C4-2B (cell line): ENCODE results near the gene HNF4A.

Experiments used
- H3K27ac ChIP-seq: fragments of 450-650 bp; 2 replicates; pipeline ENCODE4 v1.5.1; 2017
- ZFX ChIP-seq: fragments of 450-650 bp; IDR thresholded peaks from 2 replicates; pipeline ENCODE4 v1.6.1; 2017
- TF ChIP-seq, protein P1 (sequence below): fragments of 450-650 bp; conservative IDR thresholded peaks from 2 replicates; pipeline ENCODE4 v1.5.1; 2017; ENCODE audit warnings: mild to moderate bottlenecking

Gene HNF4A

GRCh38 chr20:44360221-44360620 is 4.7 kb downstream of the HNF4A start:
- no peak for TF ChIP-seq ZFX
- TF ChIP-seq, protein P1, sequence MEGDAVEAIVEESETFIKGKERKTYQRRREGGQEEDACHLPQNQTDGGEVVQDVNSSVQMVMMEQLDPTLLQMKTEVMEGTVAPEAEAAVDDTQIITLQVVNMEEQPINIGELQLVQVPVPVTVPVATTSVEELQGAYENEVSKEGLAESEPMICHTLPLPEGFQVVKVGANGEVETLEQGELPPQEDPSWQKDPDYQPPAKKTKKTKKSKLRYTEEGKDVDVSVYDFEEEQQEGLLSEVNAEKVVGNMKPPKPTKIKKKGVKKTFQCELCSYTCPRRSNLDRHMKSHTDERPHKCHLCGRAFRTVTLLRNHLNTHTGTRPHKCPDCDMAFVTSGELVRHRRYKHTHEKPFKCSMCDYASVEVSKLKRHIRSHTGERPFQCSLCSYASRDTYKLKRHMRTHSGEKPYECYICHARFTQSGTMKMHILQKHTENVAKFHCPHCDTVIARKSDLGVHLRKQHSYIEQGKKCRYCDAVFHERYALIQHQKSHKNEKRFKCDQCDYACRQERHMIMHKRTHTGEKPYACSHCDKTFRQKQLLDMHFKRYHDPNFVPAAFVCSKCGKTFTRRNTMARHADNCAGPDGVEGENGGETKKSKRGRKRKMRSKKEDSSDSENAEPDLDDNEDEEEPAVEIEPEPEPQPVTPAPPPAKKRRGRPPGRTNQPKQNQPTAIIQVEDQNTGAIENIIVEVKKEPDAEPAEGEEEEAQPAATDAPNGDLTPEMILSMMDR, result no peak
- H3K27ac ChIP-seq, result no peak overlapping the region

DNA sequence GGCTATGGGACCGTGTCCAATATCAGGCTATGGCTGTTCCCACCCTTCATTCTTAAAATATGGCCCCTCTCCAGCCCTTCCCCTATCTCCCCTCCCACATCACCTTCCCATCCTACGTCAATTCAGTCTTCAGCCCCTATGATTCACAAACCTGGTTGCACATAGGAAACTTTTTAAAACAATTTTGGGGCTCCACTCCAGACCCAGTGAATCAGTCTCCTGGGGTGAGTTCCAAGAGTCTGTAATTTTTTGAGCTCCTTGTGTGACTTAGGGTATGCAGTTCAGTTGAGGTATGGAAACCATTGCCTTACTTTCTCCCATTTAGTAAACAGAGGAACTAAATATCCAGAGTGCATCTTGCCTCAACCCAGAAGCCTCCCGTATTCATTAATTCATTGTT is 5.5 kb downstream of the HNF4A start:
- TF ChIP-seq, protein P1, result no peak
- no peak for TF ChIP-seq ZFX
- H3K27ac ChIP-seq, result no peak overlapping the region

DNA sequence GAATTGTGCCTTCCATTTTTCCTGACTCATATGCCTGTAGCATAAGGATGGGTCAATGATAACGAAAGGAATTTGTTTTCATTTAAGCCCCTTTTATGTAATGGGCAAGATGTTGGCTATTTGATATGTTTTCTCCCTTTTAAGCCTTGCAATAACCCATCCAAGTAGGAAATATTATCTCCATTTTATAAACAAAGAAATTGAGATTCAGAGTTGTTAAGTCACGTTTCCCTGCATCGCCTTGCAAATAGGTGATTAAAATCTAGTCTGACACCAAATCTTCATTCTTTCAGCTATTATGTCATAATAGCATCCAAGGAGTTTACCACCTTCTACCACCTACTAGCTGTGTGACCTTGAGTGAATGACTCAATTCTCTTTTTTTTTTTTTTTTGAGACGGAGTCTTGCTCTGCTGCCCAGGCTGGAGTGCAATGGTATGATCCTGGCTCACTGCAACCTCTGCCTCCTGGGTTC is 7.0 kb downstream of the HNF4A start:
- TF ChIP-seq ZFX, result no peak
- TF ChIP-seq, protein P1, result no peak
- no peak overlapping the region for H3K27ac ChIP-seq

DNA sequence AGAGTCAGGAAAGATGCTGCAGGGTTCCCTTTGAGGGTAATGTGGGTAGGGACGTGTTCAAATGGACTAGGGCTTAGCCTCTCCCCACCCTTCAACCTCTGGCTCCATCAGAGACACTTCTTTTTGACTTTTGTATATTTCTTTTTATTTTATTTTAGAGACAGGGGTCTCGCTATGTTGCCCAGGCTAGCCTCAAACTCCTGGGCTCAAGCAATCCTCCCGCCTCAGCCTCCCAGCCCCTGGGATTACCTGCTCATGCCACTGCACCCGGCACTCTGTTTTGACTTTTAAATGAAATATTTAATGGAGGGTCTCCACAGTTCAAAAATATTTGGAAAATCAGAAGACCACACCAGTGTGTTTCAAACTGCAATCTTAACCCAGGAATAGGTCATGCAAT is 8.6 kb downstream of the HNF4A start:
- TF ChIP-seq, protein P1, result no peak
- TF ChIP-seq ZFX, result no peak
- no peak overlapping the region for H3K27ac ChIP-seq

DNA sequence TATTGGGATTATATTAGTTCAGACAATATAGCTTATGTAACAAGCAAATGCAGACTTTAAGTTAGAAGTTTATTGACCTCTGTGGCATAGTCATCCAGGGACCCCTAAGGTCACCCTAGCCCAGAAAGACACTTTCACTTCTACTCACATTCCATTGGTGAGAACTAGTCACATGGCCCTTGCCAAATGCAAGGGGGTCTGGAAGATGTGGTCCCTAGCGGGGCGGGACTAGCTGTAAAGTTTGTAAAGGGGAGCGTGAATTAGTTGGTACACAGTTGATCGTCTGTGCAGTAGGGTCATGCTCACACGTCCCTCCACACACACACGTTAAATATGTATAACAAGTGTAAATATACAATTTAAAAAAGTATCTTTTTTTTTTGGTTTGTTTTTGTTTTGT is 9.3 kb downstream of the HNF4A start:
- TF ChIP-seq, protein P1, result no peak
- TF ChIP-seq ZFX, result no peak
- H3K27ac ChIP-seq, result no peak overlapping the region

DNA sequence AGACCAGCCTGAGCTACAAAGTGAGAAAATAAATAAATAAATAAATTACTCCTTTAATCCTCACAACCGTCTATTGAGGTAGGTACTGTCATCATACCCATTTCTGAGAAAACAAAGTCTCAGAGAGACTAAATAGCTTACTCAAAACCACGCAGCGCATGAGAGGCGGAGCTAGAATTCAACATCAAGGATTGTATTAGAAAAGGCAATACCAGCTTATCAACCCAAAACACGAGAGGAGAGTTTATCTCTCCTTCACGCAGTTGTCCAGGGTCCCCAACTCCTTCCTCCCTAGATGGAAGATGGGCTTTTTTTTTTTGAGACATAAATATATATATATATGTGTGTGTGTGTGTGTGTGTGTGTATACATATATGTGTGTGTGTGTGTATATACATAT is 12.2 kb downstream of the HNF4A start:
- no peak overlapping the region for H3K27ac ChIP-seq
- TF ChIP-seq ZFX, result no peak
- TF ChIP-seq, protein P1, result no peak

- TF ChIP-seq, protein P1, result no peak
- TF ChIP-seq ZFX, result no peak
- H3K27ac ChIP-seq, result no peak overlapping the region
Observed at GRCh38 chr20:44370639-44371218, 15.2 kb downstream of the HNF4A start.
